Tibial nerve (tissue), 4 donors: ENCODE results near the gene EFNA3.

Experiments
- CTCF ChIP-seq, 5 experiments: fragments of 200-600 bp in 3 of 5; fragments of 450-650 bp in 2 of 5; sonication (generic) in 3 of 5; IDR thresholded peaks; one replicate each; pipeline ENCODE4 v1.5.1; 2016 to 2019; ENCODE audit warnings: antibody characterized with exemption in 5 of 5, mild to moderate bottlenecking in 3 of 5, moderate library complexity in 2 of 5
- EP300 ChIP-seq, 2 donors: sonication (generic); formaldehyde crosslinking; IDR thresholded peaks; one replicate each; pipeline ENCODE4 v1.6.1; 2017; ENCODE audit warnings: antibody characterized with exemption in 2 of 2, mild to moderate bottlenecking in 1 of 2
- POLR2A ChIP-seq, 2 donors: fragments of 450-650 bp; IDR thresholded peaks; one replicate each; pipeline ENCODE4 v1.6.1; 2017; ENCODE audit warnings: antibody characterized with exemption in 2 of 2, mild to moderate bottlenecking in 2 of 2, moderate library complexity in 2 of 2

GRCh38 chr1:155086856-155087535, 8.4 kb downstream of the EFNA3 start:
- TF ChIP-seq CTCF (IDR thresholded peaks at IDR 0.05) (no peak), POLR2A (IDR thresholded peaks at IDR 0.05) (no peak), EP300 (IDR thresholded peaks at IDR 0.05) (no peak)
